BLaER1 (cell line): ENCODE results near the gene FBXL13.
"Not testable (repeated sequence)": the region's sequence is repeated elsewhere in the genome, so short reads cannot be mapped to it uniquely, and the experiment has no call there.

Experiments used
- H3K27ac ChIP-seq: shearing (Covaris generic); formaldehyde crosslinking; 2 replicates; pipeline ENCODE4 v1.8.1; 2022
- H3K27me3 ChIP-seq: shearing (Covaris generic); formaldehyde crosslinking; 2 replicates; pipeline ENCODE4 v1.8.1; 2022
- H3K36me3 ChIP-seq: shearing (Covaris generic); formaldehyde crosslinking; 2 replicates; pipeline ENCODE4 v1.8.1; 2022
- H3K4me1 ChIP-seq: shearing (Covaris generic); formaldehyde crosslinking; 2 replicates; pipeline ENCODE4 v1.8.1; 2022
- H3K4me2 ChIP-seq: shearing (Covaris generic); formaldehyde crosslinking; 2 replicates; pipeline ENCODE4 v1.8.1; 2022
- H3K4me3 ChIP-seq: shearing (Covaris generic); formaldehyde crosslinking; 2 replicates; pipeline ENCODE4 v1.8.1; 2022
- H3K9ac ChIP-seq: shearing (Covaris generic); formaldehyde crosslinking; 2 replicates; pipeline ENCODE4 v1.8.1; 2022
- H3K9me3 ChIP-seq: shearing (Covaris generic); formaldehyde crosslinking; 2 replicates; pipeline ENCODE4 v1.8.1; 2022
- H4K20me1 ChIP-seq: shearing (Covaris generic); formaldehyde crosslinking; 2 replicates; pipeline ENCODE4 v1.8.1; 2022
- Cebpa-rat ChIP-seq: shearing (Covaris generic); IDR thresholded peaks from 2 replicates; pipeline ENCODE4 v1.8.1; 2022

The FBXL13 gene

GRCh38 chr7:102821994-102822747 lies 252.4 kb downstream of the FBXL13 start:
- H3K9ac ChIP-seq: no peak overlapping the region

GRCh38 chr7:102819151-102819550 lies 255.4 kb downstream of the FBXL13 start:
- Histone ChIP-seq H3K4me1 (peaks cover 15% of the 10 kb centered on the region), H3K9me3 (no peaks in the 10 kb centered on the region), H3K27me3 (no peaks in the 10 kb centered on the region), H4K20me1 (no peaks in the 10 kb centered on the region), H3K4me2 (no peak overlapping the region), H3K4me3 (no peak overlapping the region), H3K9ac (no peak overlapping the region), H3K27ac (no peak overlapping the region), H3K36me3 (no peaks in the 10 kb centered on the region)
- TF ChIP-seq Cebpa-rat: no peak

More at GRCh38 chr7:102821994-102822747, 252.4 kb downstream of the FBXL13 start:
- Histone ChIP-seq H3K4me1 (peaks cover 15% of the 10 kb centered on the region), H3K27me3 (no peaks in the 10 kb centered on the region), H3K36me3 (peaks cover 2% of the 10 kb centered on the region; the same call in 1 of the 2 replicates), H4K20me1 (no peaks in the 10 kb centered on the region), H3K4me2 (peak overlapping the region; percentile 40), H3K4me3 (no peak overlapping the region), H3K27ac (no peak overlapping the region), H3K9me3 (0 out of 2 replicates have a peak, but pooled peaks cover 2% of the 10 kb centered on the region)
- TF ChIP-seq Cebpa-rat: no peak

- no peak overlapping the region for H3K4me3 ChIP-seq
- no peak overlapping the region for H3K9ac ChIP-seq
- peaks cover 25% of the 10 kb centered on the region for H3K4me1 ChIP-seq
- H3K27ac ChIP-seq: no peak overlapping the region
- H4K20me1 ChIP-seq: no peaks in the 10 kb centered on the region
- TF ChIP-seq Cebpa-rat: no peak
- no peak overlapping the region for H3K4me2 ChIP-seq
- no peaks in the 10 kb centered on the region for H3K36me3 ChIP-seq
- no peaks in the 10 kb centered on the region for H3K9me3 ChIP-seq
- no peaks in the 10 kb centered on the region for H3K27me3 ChIP-seq
Observed at GRCh38 chr7:102817616-102818573, 256.7 kb downstream of the FBXL13 start.

GRCh38 chr7:102814025-102814471 lies 260.5 kb downstream of the FBXL13 start:
- no peak overlapping the region for H3K4me2 ChIP-seq
- H3K4me1 ChIP-seq: peaks cover 42% of the 10 kb centered on the region
- H3K4me3 ChIP-seq: no peak overlapping the region
- no peaks in the 10 kb centered on the region for H3K36me3 ChIP-seq
- no peak overlapping the region for H3K27ac ChIP-seq
- no peaks in the 10 kb centered on the region for H3K27me3 ChIP-seq
- H3K9me3 ChIP-seq: no peaks in the 10 kb centered on the region
- no peak for TF ChIP-seq Cebpa-rat
- no peak overlapping the region for H3K9ac ChIP-seq
- no peaks in the 10 kb centered on the region for H4K20me1 ChIP-seq

GRCh38 chr7:102813191-102814024 lies 261.2 kb downstream of the FBXL13 start:
- Histone ChIP-seq H3K4me3 (no peak overlapping the region), H3K4me1 (peaks cover 42% of the 10 kb centered on the region), H3K27me3 (no peaks in the 10 kb centered on the region), H4K20me1 (no peaks in the 10 kb centered on the region), H3K36me3 (no peaks in the 10 kb centered on the region), H3K27ac (no peak overlapping the region), H3K9me3 (no peaks in the 10 kb centered on the region), H3K4me2 (peak overlapping the region; percentile 69), H3K9ac (no peak overlapping the region)
- no peak for TF ChIP-seq Cebpa-rat

- Histone ChIP-seq H3K4me1 (peaks cover 42% of the 10 kb centered on the region), H3K9ac (no peak overlapping the region), H3K9me3 (no peaks in the 10 kb centered on the region), H3K4me3 (no peak overlapping the region), H3K36me3 (no peaks in the 10 kb centered on the region), H3K27me3 (no peaks in the 10 kb centered on the region), H3K4me2 (peak overlapping the region; percentile 69), H3K27ac (no peak overlapping the region), H4K20me1 (no peaks in the 10 kb centered on the region)
- TF ChIP-seq Cebpa-rat: no peak
Observed at GRCh38 chr7:102811942-102812678, 262.5 kb downstream of the FBXL13 start.

GRCh38 chr7:102810916-102811315 lies 263.7 kb downstream of the FBXL13 start:
- Histone ChIP-seq H3K9me3 (no peaks in the 10 kb centered on the region), H4K20me1 (no peaks in the 10 kb centered on the region), H3K27ac (no peak overlapping the region), H3K4me3 (no peak overlapping the region), H3K4me1 (peaks cover 42% of the 10 kb centered on the region), H3K4me2 (peak overlapping the region; percentile 69), H3K36me3 (no peaks in the 10 kb centered on the region), H3K9ac (no peak overlapping the region; the same call in 1 of the 2 replicates), H3K27me3 (no peaks in the 10 kb centered on the region)
- TF ChIP-seq Cebpa-rat: no peak

GRCh38 chr7:102806613-102807012 lies 268.0 kb downstream of the FBXL13 start:
- no peak overlapping the region for H3K4me3 ChIP-seq
- TF ChIP-seq Cebpa-rat: no peak
- H3K36me3 ChIP-seq: no peaks in the 10 kb centered on the region

GRCh38 chr7:102795987-102796595 lies 278.5 kb downstream of the FBXL13 start:
- H3K4me2 ChIP-seq, H3K4me1 ChIP-seq, H4K20me1 ChIP-seq, H3K4me3 ChIP-seq, H3K27me3 ChIP-seq, H3K9me3 ChIP-seq, H3K36me3 ChIP-seq, H3K27ac ChIP-seq, H3K9ac ChIP-seq: not testable (repeated sequence)

More at GRCh38 chr7:102806613-102807012, 268.0 kb downstream of the FBXL13 start:
- Histone ChIP-seq H3K9me3 (peaks cover 5% of the 10 kb centered on the region; the same call in 1 of the 2 replicates), H3K9ac (no peak overlapping the region), H3K4me1 (peaks cover 19% of the 10 kb centered on the region), H3K4me2 (no peak overlapping the region), H4K20me1 (no peaks in the 10 kb centered on the region), H3K27ac (no peak overlapping the region), H3K27me3 (no peaks in the 10 kb centered on the region)

- not testable (repeated sequence) for H3K27ac ChIP-seq
Observed at GRCh38 chr7:102794567-102794966, 280.0 kb downstream of the FBXL13 start.

GRCh38 chr7:102791831-102792230 lies 282.8 kb downstream of the FBXL13 start:
- H3K4me2 ChIP-seq, H3K9me3 ChIP-seq, H3K4me3 ChIP-seq, H4K20me1 ChIP-seq, H3K27me3 ChIP-seq, H3K4me1 ChIP-seq, H3K27ac ChIP-seq, H3K36me3 ChIP-seq, H3K9ac ChIP-seq: not testable (repeated sequence)

More at GRCh38 chr7:102794567-102794966, 280.0 kb downstream of the FBXL13 start:
- not testable (repeated sequence) for H3K4me1 ChIP-seq, H4K20me1 ChIP-seq, H3K27me3 ChIP-seq, H3K36me3 ChIP-seq, H3K9me3 ChIP-seq, H3K4me2 ChIP-seq, H3K9ac ChIP-seq, H3K4me3 ChIP-seq

- not testable (repeated sequence) for H3K4me1 ChIP-seq, H3K4me2 ChIP-seq, H3K9me3 ChIP-seq, H3K27ac ChIP-seq, H3K27me3 ChIP-seq, H3K36me3 ChIP-seq, H4K20me1 ChIP-seq, H3K9ac ChIP-seq, H3K4me3 ChIP-seq
Observed at GRCh38 chr7:102791367-102791766, 283.2 kb downstream of the FBXL13 start.
